Kidney tubule cell (primary cell): ENCODE results near the gene POLR2E.
A peak's percentile ranks its signal among the peaks of the same experiment; 100 is the strongest.

Source experiments
- DNase-seq: peaks from one replicate; pipeline ENCODE4 v3.0.0-alpha.2; 2018; ENCODE audit warnings: low spot score

Gene POLR2E

DNA sequence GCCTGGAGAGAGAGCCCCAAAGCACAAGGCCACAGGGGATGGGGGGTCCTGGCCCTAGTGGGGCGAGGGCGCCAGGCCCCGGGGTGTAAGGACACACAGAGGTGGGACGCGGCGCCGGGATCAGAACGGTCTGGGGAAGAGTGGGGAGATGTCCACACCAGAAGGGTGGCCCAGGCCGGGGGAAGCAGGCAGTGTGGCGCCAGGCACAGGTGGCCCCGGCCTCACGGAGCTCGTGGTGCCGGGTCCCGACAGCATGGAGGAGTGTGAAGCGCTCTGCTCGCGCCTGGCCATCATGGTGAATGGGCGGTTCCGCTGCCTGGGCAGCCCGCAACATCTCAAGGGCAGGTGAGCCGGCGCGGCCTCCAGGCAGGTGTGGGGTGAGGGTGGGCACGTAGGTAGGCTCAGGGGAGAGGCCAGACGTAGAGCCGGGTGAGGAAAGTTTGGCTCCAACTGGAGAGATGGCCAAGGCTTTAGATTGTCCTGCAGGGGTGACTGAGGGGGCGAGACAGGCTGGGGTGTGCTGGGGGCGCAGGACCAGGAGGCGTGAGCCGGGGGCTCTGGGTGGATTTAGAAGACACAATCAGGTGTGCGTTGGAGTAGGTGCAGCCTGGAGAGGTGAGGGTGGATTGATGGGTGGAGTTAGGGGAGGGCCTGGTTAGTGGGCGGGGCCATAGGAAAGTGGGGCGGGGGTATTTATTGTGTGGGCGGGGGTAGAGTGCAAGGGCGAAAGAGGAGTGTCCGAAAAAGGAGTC lies 31.1 kb downstream of the POLR2E start:
- no peak for DNase-seq

DNA sequence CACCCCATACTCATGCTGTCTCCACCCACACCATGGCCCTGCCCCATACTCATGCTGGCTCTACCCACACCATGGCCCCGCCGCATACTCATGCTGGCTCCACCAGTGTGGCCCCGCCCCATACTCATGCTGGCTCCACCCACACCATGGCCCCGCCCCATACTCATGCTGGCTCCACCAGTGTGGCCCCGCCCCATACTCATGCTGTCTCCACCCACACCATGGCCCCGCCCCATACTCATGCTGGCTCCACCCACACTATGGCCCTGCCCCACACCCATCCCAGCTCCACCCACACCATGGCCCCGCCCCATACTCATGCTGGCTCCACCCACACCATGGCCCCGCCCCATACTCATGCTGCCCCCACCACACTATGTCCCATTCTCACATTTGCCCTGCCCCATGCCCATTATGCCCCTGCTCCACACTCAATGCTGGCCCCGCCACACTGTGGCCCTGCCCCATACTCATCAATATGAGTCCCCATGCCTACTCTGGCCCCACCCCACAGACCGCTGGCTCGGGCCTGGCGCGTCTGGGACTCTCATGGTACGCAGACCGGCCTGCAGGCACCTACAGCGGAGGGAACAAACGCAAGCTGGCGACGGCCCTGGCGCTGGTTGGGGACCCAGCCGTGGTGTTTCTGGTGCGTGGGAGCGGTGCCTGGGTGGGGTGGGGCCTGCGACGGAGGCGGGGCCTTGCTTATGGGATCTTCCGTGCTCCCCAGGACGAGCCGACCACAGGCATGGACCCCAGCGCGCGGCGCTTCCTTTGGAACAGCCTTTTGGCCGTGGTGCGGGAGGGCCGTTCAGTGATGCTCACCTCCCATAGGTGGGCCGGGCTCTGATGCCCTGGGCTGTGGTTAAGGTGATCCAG lies 31.9 kb downstream of the POLR2E start:
- no peak for DNase-seq

DNA sequence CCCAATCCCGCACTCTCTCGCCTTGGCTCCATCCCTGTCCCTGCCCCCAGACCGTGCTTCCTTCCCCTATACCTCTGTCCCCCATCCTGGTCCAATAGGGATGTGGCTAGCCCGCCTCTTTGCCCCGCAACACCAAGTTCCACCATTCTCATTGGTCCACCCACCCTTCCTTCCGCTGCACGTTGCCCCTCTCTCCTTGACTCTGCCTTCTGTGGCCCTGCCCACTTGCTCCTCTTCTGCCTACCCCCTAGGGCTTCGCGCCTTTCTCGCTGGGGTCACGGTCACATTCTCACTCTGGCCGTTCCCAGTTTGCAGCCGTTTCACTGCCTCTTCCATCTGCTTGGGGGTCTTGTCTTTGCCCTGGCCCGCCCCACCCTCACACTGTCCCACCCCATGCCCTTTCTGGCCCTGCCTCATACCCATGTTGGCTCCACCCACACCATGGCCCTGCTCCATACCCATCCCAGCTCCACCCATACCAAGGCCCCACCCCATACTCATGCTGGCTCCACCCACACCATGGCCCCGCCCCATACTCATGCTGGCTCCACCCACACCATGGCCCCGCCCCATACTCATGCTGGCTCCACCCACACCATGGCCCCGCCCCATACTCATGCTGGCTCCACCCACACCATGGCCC lies 32.7 kb downstream of the POLR2E start:
- no peak for DNase-seq

DNA sequence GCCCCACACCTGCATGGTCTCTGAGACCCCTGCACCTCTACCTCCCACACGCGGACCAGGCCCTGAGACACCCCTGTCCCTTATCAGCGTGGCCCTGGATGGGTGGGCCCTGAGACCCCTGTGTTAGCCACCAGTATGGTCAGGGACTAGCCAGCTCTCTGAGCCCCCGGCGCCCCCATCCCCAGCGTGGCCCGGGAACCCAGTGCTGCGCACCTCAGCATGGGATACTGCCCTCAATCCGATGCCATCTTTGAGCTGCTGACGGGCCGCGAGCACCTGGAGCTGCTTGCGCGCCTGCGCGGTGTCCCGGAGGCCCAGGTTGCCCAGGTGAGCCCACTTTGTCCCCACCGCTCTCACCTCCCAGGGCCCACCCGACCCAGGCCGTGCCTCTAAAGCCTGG lies 33.2 kb downstream of the POLR2E start:
- no peak for DNase-seq

DNA sequence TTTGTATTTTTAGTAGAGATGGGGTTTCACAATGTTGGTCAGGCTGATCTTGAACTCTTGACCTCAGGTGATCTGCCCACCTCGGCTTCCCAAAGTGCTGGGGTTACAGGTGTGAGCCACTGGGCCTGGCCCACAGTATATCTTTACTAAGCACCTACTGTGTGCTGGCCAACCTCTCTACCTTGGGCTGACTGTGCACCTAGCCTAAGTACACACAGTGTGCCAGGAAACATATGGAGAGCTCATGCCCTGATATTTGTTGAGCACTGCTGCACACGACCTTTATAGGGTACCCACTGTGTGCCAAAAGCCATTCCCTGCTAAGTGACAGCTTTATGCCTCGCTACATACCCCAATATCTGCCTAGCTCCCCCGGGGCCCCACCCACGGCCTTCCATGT lies 34.5 kb downstream of the POLR2E start:
- no peak for DNase-seq

DNA sequence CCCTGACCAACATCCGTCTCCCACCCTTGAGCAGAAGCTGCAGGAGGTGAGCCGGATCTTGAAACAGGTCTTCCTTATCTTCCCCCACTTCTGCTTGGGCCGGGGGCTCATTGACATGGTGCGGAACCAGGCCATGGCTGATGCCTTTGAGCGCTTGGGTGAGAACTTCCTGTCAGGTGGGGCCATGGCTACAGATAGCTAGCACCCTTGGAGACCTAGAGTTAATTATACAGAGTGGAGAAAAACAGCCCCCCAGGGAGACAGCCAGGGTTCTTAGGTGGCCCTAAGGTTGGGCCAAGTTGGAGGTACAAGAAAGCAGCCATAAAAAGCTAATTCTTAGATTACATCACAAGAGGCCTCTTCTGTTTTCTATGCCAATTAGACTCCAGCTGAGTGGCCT lies 37.1 kb downstream of the POLR2E start:
- no peak for DNase-seq

DNA sequence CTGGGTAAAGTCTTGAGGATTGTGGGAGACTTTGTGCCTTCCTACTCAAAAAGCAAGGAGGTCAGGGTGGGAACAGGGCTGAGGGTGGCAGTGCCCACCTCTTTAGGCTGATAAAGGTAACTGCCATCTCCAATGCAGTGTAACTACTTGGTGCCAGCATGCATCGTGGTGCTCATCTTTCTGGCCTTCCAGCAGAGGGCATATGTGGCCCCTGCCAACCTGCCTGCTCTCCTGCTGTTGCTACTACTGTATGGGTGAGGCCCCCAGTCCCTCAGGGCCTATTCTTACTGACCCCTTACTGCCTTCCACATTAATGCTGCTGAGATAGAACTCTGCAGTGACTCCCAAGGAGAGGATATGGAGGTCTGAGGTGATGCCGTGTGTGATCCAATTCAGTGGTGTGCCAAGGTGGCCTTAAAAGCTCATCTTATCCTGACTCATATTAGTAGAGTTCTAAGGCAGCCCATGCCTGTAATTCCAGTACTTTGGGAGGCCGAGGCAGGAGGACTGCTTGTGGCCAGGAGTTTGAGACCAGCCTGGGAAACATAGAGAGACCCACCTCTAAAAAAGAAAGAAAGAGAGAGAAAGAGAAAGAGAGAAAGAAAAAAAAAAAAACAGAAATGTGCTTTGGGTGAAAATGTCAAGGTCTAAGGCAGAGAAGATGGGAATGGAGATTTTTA lies 37.9 kb downstream of the POLR2E start:
- DNase-seq = peak; percentile 65

DNA sequence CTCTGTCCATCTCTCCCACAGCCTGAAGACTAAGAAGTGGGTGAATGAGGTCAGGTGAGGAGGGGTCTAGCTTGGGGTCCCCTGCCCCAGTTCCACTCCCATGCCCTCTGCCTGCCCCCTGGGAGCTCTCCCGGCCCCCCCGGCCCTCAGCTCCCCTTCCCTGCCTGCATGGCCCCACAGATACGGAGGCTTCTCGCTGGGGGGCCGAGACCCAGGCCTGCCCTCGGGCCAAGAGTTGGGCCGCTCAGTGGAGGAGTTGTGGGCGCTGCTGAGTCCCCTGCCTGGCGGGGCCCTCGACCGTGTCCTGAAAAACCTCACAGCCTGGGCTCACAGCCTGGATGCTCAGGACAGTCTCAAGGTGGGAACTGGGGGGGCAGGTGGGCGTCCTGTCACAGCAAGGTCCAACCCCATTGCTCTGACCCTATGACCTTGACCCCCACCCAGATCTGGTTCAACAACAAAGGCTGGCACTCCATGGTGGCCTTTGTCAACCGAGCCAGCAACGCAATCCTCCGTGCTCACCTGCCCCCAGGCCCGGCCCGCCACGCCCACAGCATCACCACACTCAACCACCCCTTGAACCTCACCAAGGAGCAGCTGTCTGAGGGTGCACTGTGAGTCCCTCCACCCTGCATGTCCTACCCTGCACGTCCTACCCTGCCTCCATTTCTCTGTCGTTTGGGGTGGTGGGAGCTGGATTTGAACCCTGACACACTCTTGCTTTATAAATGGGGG lies 39.1 kb downstream of the POLR2E start:
- DNase-seq = no peak

DNA sequence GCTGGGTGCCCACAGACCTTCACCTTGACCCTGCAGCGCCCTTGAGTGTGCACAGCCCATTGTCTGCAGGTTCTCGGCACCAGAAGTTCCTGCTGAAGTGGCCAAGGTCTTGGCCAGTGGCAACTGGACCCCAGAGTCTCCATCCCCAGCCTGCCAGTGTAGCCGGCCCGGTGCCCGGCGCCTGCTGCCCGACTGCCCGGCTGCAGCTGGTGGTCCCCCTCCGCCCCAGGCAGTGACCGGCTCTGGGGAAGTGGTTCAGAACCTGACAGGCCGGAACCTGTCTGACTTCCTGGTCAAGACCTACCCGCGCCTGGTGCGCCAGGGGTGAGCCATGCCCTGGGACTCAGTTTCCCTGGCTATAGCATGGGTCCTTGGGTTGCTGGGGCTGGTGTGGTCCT lies 40.1 kb downstream of the POLR2E start:
- no peak for DNase-seq

DNA sequence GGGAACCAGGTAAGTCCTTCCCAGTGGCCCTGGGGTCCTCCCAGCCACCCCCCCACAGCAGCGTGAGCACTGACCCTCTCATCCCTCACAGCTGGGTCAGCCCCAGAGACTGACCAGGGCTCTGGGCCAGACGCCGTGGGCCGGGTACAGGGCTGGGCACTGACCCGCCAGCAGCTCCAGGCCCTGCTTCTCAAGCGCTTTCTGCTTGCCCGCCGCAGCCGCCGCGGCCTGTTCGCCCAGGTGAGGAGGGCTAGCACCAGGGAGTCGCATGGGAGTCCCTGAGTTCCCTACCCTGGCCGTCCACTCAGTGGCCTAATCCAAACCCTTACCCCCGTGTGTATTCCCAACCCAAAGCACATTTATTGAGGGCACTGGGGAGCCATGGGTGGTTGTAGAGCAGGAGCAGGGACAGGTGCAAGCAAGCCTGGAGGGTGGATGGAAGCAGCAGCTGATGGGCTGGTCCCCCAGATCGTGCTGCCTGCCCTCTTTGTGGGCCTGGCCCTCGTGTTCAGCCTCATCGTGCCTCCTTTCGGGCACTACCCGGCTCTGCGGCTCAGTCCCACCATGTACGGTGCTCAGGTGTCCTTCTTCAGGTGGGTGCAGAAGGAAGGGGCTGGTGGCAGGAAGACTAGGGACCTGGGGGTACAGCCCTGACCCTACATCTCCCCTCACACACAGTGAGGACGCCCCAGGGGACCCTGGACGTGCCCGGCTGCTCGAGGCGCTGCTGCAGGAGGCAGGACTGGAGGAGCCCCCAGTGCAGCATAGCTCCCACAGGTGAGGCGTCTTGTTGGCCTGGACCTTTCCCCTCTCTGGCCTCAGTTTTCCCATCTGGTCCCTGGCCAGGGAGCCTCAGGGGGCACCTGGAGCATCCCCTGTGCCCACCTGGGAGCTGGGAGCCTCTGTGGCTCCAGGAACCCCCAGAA lies 40.8 kb downstream of the POLR2E start:
- no peak for DNase-seq

DNA sequence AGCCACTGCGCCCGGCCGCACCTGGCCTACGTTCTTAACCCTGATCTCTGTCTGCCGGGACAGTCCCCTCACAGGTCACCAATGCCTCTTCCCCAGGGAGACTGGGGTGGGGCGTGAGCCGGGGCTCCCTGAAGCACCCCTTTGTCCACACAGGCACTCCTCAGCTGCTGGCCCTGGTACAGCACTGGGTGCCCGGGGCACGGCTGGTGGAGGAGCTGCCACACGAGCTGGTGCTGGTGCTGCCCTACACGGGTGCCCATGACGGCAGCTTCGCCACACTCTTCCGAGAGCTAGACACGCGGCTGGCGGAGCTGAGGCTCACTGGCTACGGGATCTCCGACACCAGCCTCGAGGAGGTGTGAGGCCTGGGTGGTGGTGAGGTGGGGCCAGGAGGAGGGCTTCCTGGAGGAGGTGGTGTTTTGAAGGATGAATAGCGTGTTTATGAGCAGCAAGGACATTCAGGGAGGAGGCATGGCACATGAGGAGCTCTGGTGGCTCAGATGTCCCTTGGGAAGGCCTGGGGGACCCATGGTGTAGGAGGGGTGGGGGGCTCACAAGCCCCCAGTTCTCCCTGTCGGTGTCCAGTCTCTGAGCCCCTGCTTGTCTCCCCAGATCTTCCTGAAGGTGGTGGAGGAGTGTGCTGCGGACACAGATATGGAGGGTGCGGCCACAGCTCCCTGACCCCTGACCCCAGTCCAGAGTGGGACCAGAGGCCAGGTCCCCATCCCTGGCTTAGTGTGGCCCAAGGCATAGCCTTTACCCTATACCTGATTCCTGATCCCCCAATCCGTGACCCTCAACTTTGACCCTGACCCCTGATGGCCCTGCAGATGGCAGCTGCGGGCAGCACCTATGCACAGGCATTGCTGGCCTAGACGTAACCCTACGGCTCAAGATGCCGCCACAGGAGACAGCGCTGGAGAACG lies 41.7 kb downstream of the POLR2E start:
- DNase-seq = no peak

DNA sequence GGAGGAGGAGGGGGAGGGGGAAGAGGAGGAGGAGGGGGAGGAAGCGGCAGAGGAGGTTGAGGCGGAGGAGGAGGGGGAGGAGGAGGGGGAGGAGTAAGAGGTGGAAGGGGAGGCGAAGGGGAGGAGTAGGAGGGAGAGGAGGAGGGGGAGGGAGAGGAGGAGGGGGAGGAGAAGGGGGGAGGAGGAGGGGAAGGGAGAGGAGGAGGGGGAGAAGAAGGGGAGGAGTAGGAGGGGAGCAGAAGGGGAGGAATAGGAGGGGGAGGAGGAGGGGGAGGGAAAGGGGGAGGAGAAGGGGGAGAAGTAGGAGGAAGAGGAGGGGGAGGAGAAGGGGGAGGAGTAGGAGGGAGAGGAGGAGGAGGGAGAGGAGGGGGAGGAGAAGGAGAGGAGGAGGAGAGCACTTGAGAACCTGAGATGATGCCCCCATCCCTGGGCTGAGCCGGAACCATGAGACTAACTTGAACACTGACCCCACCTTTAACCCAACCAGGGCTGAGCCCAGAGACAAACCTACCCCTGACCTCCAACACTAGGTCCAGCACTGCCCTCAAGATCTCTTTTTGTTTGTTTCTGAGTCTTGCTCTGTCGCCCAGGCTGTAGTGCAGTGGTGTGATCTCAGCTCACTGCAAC lies 42.7 kb downstream of the POLR2E start:
- DNase-seq = no peak

DNA sequence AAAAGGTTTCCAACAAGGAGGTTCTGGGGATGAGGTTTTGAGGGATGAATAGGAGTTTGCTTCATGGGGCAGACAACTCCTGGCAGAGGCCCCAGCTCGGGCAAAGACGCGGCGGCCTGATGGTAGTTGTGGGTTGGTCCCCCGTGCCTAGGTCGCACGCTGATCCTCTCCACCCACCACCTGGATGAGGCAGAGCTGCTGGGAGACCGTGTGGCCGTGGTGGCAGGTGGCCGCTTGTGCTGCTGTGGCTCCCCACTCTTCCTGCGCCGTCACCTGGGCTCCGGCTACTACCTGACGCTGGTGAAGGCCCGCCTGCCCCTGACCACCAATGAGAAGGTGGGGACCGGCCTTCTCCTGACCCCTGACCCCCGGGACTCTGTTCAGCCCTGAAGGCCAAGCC lies 43.4 kb downstream of the POLR2E start:
- no peak for DNase-seq

DNA sequence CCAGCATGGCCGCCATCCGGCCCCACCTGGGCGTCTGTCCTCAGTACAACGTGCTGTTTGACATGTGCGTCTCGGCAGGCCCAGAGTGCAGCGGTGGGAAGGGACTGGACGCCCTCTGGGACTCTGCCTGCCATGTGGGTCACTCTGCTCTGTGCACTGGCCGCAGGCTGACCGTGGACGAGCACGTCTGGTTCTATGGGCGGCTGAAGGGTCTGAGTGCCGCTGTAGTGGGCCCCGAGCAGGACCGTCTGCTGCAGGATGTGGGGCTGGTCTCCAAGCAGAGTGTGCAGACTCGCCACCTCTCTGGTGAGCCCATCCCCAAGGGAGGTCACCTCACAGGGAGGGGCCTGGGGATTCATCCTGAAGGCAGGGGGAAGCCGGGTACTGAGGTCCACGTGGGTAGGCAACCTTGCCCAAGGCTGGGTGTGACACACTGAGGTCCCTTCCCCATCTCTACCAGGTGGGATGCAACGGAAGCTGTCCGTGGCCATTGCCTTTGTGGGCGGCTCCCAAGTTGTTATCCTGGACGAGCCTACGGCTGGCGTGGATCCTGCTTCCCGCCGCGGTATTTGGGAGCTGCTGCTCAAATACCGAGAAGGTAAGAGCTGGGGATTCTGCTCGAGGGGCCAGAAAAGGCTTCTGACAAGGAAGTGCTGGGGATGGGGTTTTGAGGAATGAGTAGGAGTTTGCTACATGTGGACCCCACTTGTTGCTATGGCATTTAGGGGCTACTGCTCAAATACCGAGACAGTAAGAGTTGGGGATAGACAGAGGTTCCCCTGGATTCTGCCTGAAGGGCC lies 44.0 kb downstream of the POLR2E start:
- no peak for DNase-seq

DNA sequence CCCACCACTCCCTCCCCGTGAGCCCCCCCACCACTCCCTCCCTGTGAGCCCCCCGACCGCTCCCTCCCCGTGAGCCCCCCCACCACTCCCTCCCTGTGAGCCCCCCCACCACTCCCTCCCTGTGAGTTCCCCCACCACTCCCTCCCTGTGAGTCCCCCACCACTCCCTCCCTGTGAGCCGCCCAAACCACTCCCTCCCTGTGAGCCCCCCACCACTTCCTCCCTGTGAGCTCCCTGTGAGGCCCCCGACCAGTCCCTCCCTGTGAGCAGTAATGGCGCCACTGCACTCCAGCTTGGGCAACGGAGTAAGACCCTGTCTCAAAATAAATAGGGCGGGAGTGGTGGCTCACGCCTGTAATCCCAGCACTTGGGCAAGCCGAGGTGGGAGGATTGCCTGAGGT lies 45.4 kb downstream of the POLR2E start:
- no peak for DNase-seq

DNA sequence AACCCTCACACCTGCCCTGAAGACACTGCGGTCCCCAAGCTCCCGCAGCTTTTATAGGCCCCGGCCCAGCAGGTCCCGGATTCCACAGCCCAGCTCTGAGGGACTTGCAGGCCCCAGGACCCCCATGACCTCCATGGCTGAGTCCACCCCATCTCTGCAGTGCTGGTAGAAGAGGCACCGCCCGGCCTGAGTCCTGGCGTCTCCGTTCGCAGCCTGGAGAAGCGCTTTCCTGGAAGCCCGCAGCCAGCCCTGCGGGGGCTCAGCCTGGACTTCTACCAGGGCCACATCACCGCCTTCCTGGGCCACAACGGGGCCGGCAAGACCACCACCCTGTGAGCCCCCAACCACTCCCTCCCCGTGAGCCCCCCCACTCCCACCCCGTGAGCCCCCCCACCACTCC lies 46.1 kb downstream of the POLR2E start:
- no peak for DNase-seq

DNA sequence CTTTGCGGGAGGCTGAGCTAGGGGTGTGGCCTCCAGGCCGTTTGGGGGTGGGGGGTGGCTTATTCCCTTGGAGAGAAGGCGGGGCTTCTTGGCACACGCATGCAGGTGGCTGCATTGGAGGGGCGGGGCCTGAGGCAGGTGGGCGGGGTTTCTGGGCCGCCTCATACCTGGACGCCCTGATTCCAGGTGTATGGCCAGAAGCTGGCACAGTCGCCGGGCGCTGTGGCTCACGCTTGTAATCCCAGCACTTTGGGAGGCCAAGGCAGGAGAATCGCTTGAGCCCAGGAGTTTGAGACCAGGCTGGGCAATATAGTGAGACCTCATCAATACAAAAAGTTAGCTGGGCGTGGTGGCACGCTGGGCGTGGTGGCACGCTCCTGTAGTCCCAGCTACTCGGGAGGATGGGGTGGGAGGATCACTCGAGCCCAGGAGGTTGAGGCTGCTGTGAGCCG lies 47.5 kb downstream of the POLR2E start:
- DNase-seq = no peak
